ENCODE data around the gene FAM83F.

The FAM83F gene

DNA sequence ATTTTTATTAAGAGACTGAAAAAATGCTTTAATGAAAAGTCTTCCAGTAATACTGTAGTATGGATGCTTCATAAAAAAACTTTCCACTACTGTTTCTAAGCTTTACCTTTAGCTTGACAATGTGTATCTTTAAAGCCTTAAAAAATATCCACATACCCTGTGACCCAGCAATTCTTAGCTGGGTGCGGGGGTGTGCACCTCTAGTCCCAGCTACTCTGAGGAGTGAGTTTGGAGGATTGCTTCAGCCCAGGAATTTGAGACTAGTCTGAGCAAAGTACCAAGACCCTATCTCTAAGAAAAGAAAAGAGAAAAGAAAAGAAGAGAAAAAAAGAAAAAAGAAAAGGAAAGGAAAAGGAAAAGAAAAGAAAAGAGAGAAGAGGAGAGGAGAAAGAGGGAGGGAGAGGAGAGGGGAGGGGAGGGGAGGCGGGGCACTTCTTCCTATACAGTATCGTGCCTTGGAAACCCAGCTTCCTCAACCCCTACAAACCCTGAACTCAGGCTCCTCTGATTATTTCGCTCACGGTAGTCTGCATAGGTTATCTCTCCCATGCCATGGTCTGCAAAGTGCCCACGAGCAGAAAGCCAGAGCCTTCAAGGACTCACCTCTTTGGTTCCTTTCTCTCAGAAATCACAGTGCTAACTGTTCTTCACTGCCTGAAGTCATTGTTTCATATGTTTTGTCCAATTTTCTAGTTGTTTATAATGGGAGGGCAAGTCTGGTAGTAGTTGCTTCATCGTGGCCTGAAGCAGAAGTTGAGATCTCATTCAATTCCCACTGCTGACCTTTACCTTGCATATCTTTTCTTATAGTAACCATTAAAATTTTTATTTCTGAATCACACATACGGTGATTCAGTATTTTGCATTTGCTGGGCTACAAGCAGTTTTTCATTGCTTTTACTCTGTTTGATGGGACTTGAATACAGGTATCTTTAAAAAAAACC lies 82.2 kb downstream of the FAM83F start:
- no peak for DNase-seq

GRCh38 chr22:40077646-40078016 lies 82.9 kb downstream of the FAM83F start:
- DNase-seq, result no peak

- no peak for DNase-seq
Measured at GRCh38 chr22:40081662-40082061, 86.9 kb downstream of the FAM83F start.

DNA sequence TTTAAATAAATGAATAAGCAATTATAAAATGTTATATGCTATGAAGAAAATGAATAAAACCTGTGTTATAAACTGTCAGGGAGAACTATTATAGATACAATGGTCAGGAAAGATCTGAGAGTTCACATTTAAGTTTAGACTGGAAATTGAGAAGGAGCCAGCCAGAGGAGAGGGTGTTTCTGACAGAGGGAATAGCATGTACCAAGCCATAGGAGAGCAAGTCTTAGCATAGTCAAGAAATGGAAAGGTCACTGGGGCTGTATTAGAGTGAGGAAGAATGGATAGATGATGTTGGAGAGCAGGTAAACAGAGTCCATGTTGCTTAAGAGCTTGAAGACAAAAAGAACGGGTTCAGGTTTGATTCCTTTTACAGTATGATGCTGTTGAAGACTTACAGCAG lies 87.4 kb downstream of the FAM83F start:
- no peak for DNase-seq

DNA sequence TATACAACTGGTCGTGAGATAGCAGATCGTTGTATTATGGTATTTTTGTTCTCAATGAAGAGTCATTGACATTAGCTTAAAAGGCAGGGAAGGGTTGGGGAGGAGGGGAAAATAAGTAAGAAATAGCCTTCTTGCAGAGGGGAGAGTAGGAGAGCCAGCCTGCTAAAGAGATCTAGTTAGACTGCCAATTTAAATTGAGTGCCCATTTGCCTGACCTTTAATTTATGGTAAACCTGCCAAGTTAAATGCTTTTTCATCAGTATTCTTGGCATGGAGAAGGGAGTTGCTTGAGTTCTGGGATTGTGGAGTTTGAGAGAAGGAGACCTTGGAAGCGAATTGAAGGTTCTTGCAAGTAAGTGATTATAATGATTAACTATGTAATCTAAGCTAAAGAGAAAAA lies 89.0 kb downstream of the FAM83F start:
- DNase-seq, result no peak

GRCh38 chr22:40084246-40084645 lies 89.5 kb downstream of the FAM83F start:
- no peak for DNase-seq

GRCh38 chr22:40088818-40089217 lies 94.1 kb downstream of the FAM83F start:
- DNase-seq, result no peak
